Measurements from ENCODE around the gene C7.
"Not testable (repeated sequence)": the region's sequence is repeated elsewhere in the genome, so short reads cannot be mapped to it uniquely, and the experiment has no call there.

The C7 gene

DNA sequence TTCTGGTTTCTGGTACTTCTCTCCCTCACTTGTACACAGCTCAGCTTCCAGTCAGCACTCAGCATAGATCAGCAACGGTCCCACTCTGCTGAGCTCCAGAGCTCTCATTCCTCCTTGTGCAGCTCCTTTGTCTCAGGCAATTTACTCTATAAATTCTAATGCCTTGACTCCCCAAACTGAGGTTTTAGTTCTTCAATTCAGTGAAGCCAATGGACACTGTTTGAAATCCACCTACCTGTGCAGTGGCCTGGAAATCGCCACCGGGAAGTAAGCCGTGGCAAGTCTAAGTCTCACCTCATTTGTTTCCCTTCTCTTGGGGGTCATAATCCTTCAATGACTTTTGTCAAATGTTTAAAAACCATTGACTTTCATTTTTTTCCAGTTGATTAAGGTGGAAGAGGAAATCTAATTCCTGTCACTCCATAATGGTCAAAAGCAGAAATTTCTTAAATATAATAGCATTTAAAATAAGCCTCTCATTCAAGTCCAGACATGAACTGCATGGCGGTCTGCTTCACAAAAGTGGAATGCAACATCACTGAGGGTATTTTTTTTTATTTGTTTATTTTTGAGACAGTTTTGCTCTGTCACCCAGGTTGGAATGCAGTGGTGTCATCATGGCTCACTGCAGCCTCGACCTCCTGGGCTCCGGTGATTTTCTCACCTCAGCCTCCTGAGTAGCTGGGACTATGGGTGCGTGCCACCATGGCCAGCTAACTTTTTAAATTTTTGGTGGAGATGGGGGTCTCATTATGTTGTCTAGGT, 79.6 kb downstream of the C7 start:
- no peak for DNase-seq (ENCODE audit: low read depth in 1 of 2, low spot score in 1 of 2)

DNA sequence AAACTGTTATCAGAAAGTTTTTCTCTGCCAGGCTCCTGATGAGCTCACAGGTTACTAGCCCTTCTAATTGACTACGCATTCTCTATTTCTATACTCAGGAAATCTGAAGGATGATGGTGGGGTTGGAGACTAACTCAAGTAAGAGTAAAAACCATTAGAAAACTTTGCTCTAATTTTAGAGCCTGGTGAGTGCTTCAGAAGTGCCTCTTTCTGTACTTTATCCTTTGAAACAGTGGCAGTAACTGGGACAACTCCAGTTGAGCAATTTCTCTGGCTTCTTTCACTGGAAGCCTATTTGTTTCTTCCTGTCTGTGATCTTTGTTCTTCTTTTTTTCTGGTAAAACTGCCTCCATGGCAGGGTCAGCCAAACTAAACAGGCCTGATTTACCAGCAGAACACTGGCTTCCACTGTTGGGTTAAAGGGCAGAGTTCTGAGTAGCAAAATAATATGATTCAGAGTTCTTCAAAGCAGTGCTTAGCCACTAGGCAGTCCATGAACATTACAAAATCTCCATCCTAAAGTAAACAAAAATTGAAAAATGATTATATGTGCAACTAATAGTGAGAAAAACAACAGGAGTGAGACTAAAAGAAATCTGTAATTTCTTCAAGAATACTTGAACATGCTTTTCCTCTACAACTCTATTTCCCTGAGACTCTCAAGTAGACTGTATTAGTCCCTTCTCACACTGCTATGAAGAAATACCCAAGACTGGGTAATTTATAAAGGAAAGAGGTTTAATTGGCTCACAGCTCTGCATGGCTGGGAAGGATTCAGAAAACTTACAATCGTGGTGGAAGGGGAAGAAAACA, 82.1 kb downstream of the C7 start:
- no peak for DNase-seq (ENCODE audit: low read depth in 1 of 2, low spot score in 1 of 2)

DNA sequence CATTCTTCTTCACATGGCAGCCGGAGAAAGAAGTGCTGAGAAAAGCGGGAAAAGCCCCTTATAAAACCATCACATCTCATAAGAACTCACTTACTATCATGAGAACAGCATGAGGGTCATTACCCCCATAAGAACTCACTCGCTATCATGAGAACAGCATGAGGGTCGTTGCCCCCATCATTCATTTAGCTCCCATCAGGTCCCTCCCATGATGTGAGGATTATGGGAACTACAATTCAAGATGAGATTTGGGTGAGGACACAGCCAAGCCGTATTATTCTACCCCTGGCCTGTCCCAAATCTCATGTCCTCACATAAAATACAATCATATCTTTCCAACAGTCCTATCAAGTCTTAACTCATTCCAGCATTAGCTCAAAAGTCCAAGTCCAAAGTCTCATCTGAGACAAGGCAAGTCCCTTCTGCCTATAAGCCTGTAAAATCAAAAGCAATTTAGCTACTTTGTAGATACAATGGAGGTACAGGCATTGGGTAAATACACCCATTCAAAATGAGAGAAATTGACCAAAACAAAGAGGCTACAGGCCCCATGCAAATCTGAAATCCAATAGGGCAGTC, 82.8 kb downstream of the C7 start:
- no peak for DNase-seq (ENCODE audit: low read depth in 1 of 2, low spot score in 1 of 2)

DNA sequence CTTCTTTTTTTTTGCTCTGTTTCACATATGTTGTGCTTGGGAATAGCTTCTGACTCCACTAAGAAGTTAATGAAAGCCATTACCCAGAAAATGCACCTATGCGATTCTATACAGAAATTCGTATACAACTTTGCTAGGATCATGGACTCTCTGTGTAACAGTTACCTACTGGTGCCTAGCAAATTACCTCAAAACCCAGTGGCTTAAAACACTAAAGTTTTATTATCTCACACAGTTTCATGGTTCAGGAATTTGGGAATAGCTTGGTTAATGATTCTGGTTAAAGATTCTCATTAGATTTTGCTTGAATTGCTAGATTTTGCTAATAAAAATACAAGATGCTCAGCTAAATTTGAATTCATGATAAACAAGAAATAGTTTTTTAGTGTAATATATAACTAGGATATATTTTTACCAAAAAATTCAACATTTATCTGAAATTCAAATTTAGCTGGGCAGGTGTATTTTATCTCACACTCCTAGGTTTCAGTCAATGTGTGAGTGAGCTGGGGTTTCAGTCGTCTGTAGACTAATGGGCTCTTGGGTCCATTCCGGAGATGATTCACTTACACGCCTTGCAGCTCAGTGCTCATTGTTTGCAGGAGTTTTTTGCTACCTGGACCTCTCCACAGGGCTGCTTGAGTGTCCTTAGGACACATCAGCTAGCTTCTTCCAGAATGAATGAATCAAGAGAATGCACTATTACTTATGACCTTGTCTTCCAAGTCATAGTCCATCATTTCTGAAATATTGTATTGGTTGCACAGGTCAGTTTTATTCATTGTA, 86.7 kb downstream of the C7 start:
- DNase-seq (ENCODE audit: low read depth in 1 of 2, low spot score in 1 of 2), result no peak

DNA sequence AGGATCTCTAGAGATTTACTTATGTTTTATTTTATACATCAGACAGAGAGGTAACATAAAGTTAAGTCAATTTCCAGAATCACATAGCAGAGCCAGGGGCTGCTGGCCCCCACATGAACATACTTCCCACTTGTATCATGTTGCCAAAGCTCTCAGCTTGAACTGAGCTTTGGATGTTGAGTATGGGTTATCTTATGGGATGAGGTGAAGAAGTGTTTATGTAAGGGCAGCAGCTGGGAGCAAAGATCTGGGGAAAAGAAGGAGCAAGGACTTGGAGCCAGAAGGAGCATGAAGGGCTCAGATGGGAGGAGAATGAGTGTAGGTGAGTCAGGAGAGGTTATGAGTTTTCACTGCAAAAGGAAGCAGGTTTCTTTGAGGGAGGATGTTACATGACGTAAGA, 89.8 kb downstream of the C7 start:
- no peak for DNase-seq (ENCODE audit: low read depth in 1 of 2, low spot score in 1 of 2)

DNA sequence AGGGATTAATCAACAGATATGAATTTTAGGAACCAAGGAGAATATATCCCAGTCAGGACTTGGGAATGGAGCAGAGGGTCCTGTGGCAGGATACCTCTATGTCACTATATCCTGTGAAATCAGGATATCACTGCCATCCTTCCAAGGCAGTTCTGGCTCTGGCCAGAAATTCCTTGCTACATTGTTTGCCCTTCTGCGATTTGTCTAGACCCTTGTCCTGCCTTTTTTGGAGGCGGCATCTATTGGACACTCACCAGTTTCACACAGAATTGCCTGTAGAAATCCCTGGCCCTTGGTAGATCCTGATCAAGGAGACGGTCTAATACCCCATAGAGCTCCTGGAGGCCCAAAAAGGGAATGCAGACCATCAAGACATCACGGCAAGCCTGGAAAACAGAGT, 90.7 kb downstream of the C7 start:
- no peak for DNase-seq (ENCODE audit: low read depth in 1 of 2, low spot score in 1 of 2)

DNA sequence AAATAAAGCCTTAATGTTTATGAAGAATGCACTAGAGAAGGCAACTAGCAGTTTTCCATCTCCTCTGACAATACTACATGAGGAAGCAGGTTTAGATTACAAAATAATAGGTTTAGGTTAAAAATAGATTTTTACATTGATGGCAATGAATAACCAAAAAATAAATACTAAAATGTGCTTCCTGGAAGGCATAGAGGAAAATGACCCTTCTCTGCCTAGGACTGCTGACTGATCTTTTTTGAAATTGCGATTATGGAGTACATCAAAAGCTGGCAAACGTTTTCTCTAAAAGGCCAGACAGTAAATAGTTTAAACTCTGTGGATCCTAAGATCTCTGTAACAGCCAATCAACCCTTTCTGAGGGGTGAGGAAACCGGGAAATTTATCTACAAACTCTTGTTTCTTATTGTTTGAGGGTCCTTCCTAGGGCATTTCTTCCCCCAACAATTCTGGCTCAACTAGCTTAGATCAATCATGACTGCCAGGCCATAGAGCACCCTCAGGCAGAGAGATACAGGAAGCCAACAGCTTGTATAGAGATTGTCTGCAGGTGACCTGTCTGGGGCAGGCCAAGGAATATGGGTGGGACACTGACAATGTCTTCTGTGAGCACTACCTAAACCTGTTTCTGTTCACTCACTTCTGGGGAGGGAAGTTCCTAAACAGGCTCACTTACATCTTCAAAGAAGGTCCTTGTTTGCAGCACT, 94.5 kb downstream of the C7 start:
- DNase-seq (ENCODE audit: low read depth in 1 of 2, low spot score in 1 of 2), result no peak

DNA sequence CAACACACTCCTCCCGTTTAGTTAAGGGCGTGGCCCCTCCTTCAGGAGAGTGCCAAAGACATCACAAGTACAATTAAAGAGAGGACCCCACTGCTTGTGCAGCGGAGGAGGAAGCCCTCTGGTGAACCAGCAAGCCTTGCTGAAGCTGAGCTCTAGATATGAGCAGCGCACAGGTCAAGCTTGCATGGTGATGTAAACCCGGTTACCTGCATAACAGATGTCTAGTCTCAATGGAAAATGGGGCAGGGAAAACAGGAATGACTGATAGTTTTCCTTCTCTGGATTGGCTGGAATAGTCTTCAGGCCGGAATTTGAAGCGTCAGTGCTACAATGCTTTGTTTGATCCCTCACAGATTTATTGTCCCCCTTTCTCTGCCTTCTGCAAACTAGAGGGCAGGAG, 95.6 kb downstream of the C7 start:
- DNase-seq (ENCODE audit: low read depth in 1 of 2, low spot score in 1 of 2), result no peak

DNA sequence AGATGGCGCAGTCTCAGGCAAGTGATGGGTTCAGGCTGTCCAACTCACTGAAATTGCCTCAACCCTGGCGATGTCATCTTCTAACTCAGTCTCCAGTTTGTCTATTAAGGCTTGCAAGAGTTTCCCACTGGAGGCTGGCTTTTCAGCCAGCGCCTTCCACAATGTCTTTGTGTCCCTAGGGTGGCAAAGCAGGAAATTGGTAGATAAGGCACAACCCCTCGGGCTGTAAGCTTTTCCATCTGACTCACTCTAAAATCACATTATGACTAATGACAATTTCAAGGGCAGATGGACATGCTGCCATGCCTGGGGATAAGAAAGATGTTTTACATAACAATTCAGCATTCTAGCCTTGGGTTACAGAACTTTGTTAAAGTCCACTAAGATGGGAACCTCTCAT, 99.9 kb downstream of the C7 start:
- DNase-seq (ENCODE audit: low read depth in 1 of 2, low spot score in 1 of 2), result no peak

DNA sequence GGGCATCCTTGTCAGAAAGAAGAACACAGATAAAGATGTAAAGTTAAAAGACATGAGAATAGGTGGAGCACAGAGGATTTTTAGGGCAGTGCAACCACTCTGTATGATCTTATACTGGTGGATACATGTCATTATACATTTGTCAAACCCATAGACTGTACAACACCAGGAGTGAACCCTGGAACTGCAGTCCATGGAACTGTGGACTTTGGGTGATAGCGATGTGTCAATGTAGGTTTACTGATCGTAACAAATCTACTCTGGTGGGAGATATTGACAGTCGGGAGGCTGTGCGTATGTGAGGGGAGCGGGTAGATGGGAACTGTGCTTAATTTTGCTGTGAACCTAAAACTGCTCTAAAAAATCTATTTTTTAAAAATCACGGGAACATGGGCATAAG, 101.3 kb downstream of the C7 start:
- no peak for DNase-seq (ENCODE audit: low read depth in 1 of 2, low spot score in 1 of 2)

DNA sequence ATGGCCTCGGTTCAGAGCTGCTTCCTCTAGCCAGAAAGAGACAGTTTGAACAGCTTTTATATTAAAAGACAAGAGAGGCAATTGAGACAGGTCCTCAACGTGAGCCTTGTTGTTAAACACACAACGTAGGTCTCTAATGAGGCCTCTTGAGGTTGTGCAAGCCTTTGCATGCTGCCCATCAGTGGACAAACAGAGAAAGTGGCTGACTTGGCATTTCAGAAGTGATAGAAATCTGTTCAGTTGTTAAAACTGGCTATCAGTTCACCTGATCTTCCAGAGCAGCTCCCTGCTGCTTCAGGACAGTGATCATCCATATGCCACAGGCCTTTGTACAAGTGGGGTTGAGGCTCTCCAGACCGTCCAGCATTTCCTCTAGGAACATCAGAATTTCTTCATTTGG, 103.0 kb downstream of the C7 start:
- DNase-seq (ENCODE audit: low read depth in 1 of 2, low spot score in 1 of 2), result no peak

DNA sequence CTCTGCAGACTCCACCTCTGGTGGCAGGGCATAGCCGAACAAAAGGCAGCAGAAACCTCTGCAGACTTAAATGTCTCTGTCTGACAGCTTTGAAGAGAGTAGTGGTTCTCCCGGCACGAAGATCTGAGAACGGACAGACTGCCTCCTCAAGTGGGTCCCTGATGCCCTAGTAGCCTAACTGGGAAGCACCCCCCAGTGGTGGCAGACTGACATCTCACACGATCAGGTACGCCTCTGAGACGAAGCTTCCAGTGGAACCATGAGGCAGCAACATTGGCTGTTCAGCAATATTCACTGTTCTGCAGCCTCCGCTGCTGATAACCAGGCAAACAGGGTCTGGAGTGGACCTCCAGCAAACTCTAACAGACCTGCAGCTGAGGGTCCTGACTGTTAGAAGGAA, 113.3 kb downstream of the C7 start:
- DNase-seq (ENCODE audit: low read depth in 1 of 2, low spot score in 1 of 2), result not testable (repeated sequence)
